ENCODE data around the gene OR4D1. TPM values are rescaled to one million over a fixed set of nuclear protein-coding genes. Genes with fewer than 3 reads are reported as not detected.
"Not testable (repeated sequence)": the region's sequence is repeated elsewhere in the genome, so short reads cannot be mapped to it uniquely, and the experiment has no call there.

Gene OR4D1
- total RNA-seq, 4 donors from 2014 or later, result not detected

DNA sequence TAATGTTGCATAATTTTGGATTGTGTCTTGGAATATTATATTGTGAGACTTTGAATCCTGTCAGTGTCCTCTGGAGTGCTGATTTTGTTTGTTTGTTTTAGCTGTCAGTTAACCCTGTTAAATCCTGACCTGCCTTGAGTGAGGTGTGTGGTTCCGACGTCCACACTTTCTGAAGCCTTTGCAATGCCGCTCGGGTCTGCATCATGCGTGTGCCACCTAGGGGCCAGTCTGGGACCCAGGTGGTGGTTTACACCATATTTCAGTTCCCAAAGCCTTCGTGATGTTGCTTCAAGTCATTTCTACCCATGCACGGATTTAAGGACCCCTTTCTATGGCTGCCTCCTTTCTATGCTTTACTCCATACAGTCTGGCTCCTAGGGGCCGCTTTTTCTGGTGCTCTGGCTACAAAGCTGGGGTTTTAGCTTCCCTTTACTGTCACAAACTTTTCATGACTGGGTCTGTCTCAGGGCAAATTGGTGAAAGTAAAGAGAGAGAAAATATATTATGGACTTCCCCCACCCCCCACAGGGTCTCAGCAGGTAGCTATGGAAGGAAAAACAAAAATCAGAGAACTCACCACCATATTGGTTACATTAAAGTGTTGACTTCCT lies 11.4 kb upstream of the OR4D1 start:
- Histone ChIP-seq H3K9me3 (no peaks in the 10 kb centered on the region), H3K27ac (no peak overlapping the region), H3K27me3 (peaks cover 0 to 3% of the 10 kb centered on the region in 2 donors), H3K4me1 (no peaks in the 10 kb centered on the region), H3K4me3 (no peak overlapping the region), H3K36me3 (no peaks in the 10 kb centered on the region)
- intact Hi-C loops (cut with DNase I; ENCODE audit: low total_unique reads), result no loop called here
- no peak for TF ChIP-seq POLR2A (IDR thresholded peaks at IDR 0.05)
- TF ChIP-seq, protein P1, sequence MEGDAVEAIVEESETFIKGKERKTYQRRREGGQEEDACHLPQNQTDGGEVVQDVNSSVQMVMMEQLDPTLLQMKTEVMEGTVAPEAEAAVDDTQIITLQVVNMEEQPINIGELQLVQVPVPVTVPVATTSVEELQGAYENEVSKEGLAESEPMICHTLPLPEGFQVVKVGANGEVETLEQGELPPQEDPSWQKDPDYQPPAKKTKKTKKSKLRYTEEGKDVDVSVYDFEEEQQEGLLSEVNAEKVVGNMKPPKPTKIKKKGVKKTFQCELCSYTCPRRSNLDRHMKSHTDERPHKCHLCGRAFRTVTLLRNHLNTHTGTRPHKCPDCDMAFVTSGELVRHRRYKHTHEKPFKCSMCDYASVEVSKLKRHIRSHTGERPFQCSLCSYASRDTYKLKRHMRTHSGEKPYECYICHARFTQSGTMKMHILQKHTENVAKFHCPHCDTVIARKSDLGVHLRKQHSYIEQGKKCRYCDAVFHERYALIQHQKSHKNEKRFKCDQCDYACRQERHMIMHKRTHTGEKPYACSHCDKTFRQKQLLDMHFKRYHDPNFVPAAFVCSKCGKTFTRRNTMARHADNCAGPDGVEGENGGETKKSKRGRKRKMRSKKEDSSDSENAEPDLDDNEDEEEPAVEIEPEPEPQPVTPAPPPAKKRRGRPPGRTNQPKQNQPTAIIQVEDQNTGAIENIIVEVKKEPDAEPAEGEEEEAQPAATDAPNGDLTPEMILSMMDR (IDR thresholded peaks at IDR 0.05), result no peak
- no peak for DNase-seq

DNA sequence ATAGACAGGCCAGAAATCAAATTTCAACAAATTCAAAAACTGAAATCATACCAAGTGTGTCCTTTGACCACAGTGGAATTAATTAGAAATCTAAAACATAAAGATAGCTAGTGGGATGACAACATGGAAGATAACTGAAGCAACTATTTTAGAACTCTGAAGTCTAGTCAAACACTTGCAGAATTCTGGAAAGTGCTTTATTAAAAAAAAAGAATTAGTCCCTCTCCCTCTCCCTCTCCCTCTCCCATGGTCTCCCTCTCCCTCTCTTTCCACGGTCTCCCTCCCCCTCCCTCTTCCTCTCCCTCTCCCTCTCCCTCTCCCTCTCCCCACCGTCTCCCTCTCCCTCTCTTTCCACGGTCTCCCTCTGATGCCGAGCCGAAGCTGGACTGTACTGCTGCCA lies 6.7 kb upstream of the OR4D1 start:
- Histone ChIP-seq H3K9me3 (peaks cover 0 to 7% of the 10 kb centered on the region in 2 donors), H3K27ac (no peak overlapping the region), H3K4me3 (no peak overlapping the region), H3K4me1 (no peaks in the 10 kb centered on the region), H3K27me3 (peaks cover 0 to 3% of the 10 kb centered on the region in 2 donors), H3K36me3 (no peaks in the 10 kb centered on the region)
- intact Hi-C loops (cut with DNase I; ENCODE audit: low total_unique reads), result no loop called here
- DNase-seq, result no peak
- TF ChIP-seq POLR2A (IDR thresholded peaks at IDR 0.05), result no peak
- TF ChIP-seq, protein P1 (IDR thresholded peaks at IDR 0.05), result no peak

DNA sequence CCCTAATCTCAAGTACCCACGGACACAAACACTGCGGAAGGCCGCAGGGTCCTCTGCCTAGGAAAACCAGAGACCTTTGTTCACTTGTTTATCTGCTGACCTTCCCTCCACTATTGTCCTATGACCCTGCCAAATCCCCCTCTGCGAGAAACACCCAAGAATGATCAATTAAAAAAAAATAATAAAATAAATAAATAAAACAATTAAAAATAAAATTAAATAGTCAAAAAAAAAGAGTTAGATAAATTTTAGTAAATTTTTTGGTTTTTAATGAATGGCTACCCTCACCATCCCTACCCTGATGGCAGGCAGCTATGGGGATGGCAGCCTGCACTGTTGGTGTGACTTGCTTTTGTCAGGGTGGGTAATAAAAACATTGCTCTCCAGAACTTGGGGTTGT lies 4.8 kb upstream of the OR4D1 start:
- intact Hi-C loops (cut with DNase I; ENCODE audit: low total_unique reads); H3K4me1 ChIP-seq; H3K36me3 ChIP-seq; H3K9me3 ChIP-seq; H3K27me3 ChIP-seq; DNase-seq; H3K4me3 ChIP-seq; H3K27ac ChIP-seq: not testable (repeated sequence)

DNA sequence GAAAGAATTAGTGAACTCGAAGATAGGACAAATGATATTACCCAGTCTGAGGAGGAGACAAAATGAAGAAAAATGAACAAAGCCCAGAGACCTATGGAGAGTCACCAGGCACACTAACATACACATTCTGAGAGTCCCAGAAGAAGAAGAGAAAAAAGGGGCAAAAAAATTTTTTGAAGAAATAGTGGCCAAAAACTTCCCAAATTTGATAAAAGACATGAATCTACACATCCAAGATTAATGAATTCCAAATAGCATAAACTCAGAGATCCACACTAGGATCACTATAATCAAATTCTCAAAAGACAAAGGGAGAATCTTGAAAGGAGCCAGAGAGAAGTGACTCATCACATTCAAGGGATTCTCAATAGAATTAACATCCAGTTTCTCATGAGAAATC lies 3.4 kb upstream of the OR4D1 start:
- TF ChIP-seq POLR2A (IDR thresholded peaks at IDR 0.05), result no peak
- TF ChIP-seq, protein P1 (IDR thresholded peaks at IDR 0.05), result no peak
- intact Hi-C loops (cut with DNase I; ENCODE audit: low total_unique reads), result no loop called here
- H3K27me3 ChIP-seq, result no peaks in the 10 kb centered on the region

DNA sequence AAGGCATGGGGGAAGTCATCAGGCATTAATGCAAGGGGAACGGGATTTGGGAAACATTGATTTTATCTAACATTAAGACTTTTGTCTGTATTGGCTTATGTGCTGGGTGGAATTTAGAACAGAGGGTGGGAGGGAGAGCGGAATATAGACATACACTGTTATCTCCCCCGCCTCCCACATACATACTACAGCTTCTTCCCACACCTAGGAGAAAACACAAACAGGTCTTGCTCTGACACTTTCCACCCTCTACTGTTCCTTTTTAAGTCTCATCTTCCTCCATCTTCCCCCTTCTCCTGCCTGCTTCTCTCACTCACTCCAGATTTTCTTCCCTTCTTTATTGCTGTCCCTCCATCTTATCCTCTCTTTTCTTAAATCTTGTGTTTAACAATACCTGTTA lies 425 bp downstream of the OR4D1 start:
- Histone ChIP-seq H3K4me1 (no peaks in the 10 kb centered on the region), H3K9me3 (peaks cover 0 to 7% of the 10 kb centered on the region in 2 donors), H3K27ac (no peak overlapping the region), H3K4me3 (no peak overlapping the region), H3K36me3 (no peaks in the 10 kb centered on the region), H3K27me3 (no peaks in the 10 kb centered on the region)
- no peak for DNase-seq
- intact Hi-C loops (cut with DNase I; ENCODE audit: low total_unique reads), result no loop called here
- TF ChIP-seq POLR2A (IDR thresholded peaks at IDR 0.05), result no peak
- TF ChIP-seq, protein P1 (IDR thresholded peaks at IDR 0.05), result no peak

More for the DNA sequence above, 3.4 kb upstream of the OR4D1 start:
- no peaks in the 10 kb centered on the region for H3K4me1 ChIP-seq
- no peak overlapping the region for H3K4me3 ChIP-seq
- no peak for DNase-seq
- no peak overlapping the region for H3K27ac ChIP-seq
- peaks cover 0 to 7% of the 10 kb centered on the region in 2 donors for H3K9me3 ChIP-seq
- H3K36me3 ChIP-seq, result no peaks in the 10 kb centered on the region

DNA sequence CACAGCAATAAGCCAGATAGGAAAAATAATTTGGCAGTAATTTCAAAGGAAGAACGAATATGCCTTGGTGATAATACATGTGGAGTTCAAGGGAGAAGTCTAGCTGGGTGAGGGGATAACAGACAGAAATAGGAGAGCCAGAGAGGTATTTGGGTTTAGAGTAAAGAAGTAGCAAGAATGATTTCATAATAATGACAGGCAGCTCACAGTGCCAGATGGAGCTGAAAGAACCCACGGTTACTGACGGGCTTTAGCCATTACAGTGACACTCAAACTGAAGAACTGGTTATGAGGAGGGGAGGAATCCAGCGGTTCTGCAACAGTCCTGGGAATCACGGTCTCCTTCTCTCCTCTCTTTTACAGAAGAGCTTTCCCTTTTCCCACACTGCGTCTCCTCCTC lies 2.2 kb downstream of the OR4D1 start:
- DNase-seq, result no peak

More for the DNA sequence above, 2.2 kb downstream of the OR4D1 start:
- H3K36me3 ChIP-seq, result no peaks in the 10 kb centered on the region
- H3K27ac ChIP-seq, result no peak overlapping the region
- no peaks in the 10 kb centered on the region for H3K4me1 ChIP-seq
- intact Hi-C loops (cut with DNase I; ENCODE audit: low total_unique reads), result no loop called here
- no peaks in the 10 kb centered on the region for H3K27me3 ChIP-seq
- H3K9me3 ChIP-seq, result no peaks in the 10 kb centered on the region
- H3K4me3 ChIP-seq, result no peak overlapping the region
- TF ChIP-seq POLR2A (IDR thresholded peaks at IDR 0.05), result no peak

Measured in uterus (tissue), 4 donors.